Cerebellar cortex (tissue), 1 donor: ENCODE measurements around the gene ASAP3.

Experiments
- DNase-seq: peaks from one replicate; pipeline ENCODE4 v3.0.0-alpha.2; 2015; ENCODE audit warnings: low spot score

ASAP3 gene

DNA sequence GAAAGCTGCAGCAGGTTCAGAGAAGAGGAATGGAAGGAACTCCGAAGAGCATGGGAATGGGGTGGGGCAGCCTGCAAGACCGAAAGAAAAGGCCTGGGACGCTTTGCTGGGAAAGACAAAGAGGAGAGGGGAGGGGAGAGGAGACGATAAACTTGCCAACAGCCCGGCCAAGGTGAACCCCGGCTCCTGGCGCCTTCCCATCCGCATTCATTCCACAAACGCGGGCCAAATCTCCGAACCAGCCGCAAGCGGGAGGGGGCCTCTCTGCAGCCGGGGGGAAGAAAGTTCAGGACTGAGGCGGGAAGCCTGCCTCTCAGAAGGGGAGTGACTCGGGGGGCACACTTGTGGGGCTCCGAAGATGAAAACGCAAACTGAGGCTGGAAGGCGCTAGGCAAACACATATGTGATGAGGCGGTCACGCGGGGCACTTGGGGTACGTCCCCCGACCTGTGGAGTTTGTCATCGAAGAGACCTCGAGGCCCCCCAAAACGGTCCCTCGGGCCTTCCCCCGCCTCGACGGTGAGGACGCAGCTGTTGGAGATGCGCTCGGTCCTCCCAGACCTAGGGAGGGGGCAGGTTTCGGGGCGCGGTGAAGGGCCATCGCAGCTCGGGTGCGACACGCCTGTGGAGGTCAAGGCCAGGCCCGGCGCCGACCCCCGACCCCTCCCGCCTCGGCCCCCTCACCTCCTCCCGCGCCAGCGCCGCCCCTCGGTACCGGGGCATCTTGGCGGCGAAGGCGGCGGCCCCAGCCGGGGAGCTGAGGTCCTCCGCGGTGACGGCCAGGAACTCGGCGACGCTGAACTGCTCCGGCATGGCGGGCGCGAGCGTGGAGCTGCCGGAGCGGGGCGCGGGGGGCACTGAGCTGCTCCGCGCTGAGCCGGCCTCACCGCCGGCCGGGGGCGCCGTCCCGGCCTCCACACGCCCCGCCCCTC, at the start of gene ASAP3:
ASAP3 (minus strand) TSS at position 859 of the 932 bp plus-strand sequence; CDS start at position 813, 46 bp downstream.
- DNase-seq, result peak; percentile 32

- DNase-seq, result no peak
Observed at GRCh38 chr1:23533246-23534023, 49.5 kb upstream of the ASAP3 start.

GRCh38 chr1:23531562-23532094, 47.6 kb upstream of the ASAP3 start:
- no peak for DNase-seq

GRCh38 chr1:23530747-23531561, 47.0 kb upstream of the ASAP3 start, which contains the start of gene E2F2:
E2F2 (minus strand) TSS chr1:23531233; CDS start chr1:23530793, 440 bp downstream.
- DNase-seq, result peak; percentile 84

DNA sequence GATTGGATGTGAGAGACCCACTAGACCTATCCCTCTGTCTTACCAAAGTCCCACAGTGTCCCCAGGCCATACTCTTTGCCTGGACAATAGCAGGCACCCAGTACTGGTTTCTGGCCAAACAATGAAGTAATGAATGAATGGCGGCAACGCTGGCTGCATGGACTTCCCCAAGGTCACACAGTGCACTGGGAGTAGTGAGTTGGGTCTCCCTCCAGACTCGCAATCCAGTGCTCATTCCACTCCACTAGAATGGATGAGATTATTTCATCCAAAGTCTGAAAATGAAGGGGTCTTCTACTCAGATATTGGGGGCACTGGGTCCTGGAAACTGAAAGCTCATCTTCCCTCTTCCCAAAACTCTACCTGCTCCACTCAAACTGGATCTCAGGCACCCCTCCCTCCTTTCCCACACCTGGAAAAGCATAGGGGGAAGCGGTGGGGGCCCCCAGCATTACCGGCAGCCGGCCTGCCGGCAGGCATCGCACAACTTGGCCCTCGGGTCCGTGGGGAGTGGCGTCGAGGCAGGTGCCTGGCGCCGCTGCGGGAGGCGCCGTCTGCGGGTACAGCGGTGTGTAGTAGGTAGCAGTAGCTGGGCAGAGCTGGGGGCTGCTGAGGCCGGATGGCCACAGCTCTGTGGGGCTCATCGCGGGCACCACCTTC, 46.2 kb upstream of the ASAP3 start:
- no peak for DNase-seq

- DNase-seq, result no peak
Observed at GRCh38 chr1:23529146-23530086, 45.4 kb upstream of the ASAP3 start.

- peak; percentile 43 for DNase-seq
Observed at GRCh38 chr1:23528250-23528978, 44.4 kb upstream of the ASAP3 start.

DNA sequence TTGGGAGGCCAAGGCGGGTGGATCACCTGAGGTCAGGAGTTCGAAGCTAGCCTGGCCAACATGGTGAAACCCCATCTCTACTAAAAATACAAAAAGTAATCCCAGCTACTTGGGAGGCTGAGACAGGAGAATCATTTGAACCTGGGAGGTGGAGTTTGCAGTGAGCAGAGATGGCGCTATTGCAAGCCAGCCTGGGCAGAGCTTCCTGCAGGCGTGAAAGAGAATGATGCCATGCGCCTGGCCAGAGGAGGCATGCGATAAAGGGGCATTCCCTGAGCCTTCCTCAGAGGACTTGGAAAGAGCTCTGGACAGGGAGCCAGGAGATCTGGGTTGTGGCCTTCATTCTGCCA, 43.9 kb upstream of the ASAP3 start:
- no peak for DNase-seq

DNA sequence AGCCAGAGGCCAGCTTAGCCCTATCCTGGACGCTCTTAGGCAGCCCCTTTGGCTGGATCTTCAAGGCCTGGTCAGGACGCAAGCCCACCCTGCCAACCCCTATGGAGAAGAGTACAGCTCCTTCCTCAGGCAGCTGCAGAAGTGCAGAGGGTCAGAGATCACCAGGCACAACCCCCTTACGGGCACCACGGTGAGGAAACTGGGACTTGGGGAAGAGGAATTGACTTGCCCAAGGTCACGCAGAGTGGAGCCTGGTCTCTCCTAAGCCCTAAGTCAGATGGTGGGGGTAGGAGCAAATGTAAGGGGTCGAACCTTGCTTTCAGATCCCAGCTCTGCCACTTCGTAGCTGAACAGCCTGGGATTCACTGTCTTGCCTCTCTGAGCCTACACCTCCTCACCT, 43.4 kb upstream of the ASAP3 start:
- DNase-seq, result no peak

- DNase-seq, result no peak
Observed at GRCh38 chr1:23526329-23527041, 42.5 kb upstream of the ASAP3 start.

- no peak for DNase-seq
Observed at GRCh38 chr1:23525558-23526250, 41.7 kb upstream of the ASAP3 start.

GRCh38 chr1:23524716-23525401, 40.9 kb upstream of the ASAP3 start:
- DNase-seq, result no peak

DNA sequence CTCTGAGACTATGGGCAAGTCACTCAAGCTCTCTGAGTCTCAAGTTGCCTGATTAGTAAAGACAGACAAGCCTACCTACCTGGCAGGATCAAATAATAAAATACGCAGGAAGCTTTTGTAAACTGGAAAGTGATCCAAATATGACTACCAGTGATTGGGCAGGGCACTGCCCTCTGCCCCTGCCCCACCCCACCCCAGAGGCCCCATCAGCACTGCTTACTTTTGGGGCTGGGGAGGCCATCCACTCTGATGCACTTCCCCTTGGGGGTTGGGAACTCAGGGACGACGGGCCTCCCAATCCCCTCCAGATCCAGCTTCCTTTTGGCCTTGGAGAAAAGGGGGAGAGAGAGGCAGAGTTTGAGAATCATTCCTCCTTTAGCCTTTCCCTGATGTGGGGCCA, 40.2 kb upstream of the ASAP3 start:
- DNase-seq, result no peak

DNA sequence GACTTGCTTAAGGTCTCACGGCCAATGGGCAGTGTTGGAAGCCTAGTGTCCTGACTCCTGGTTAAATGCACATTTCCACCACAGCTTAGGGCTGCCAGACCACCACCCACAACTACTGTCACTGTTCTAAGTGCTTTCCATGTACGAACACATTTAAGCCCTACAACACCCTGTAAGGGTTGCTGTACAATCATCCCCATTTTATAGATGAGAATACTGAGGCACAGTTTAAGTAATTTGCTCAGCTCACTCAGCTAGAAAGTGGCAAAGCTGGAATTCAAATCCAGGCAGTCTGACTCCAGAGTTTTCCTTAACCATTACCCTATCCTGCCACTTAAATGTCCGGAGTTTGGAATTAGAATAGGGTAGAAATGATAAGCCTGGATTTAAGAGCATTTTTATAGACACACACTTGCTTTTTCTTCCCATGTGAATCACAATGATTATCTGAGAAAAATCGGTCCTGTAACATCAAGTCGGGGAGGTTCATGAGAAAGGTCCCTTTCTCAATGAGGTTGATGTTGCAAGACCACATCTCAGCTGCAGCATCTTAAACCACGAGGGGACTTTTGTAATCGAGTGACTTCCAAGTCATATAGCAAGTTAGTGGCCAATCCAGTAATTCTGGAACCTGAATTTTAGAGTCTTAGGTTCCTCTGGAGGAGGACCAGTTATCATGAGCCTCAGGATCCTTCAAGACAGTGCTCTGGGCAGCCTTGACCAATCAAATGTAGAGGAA, 38.4 kb upstream of the ASAP3 start:
- no peak for DNase-seq

DNA sequence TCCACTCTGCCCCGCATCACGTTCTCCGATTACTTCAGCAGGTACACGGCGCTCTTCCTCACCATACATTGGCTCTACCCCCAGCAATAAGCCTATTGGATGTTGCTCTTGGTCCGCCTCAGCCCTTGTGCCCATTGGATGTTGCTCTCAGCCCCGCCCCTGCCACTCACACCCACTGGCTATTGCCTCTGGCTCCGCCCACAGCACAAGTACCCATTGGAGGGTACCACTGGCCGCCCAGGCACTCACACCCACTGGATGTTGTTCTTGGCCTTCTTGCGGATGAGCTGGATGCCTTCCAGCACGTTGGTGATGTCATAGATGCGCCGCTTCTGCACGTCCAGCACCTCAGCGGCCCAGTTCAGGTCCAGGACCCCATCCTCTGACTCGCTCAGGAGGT, 37.6 kb upstream of the ASAP3 start:
- no peak for DNase-seq

- DNase-seq, result no peak
Observed at GRCh38 chr1:23517581-23517980, 33.6 kb upstream of the ASAP3 start.

- DNase-seq, result no peak
Observed at GRCh38 chr1:23515905-23516304, 31.9 kb upstream of the ASAP3 start.
